Erythroblast (primary cell): Measurements from ENCODE around the gene PTH1R.

ENCODE experiments used
- GATA1 ChIP-seq: IDR thresholded peaks from 2 replicates; pipeline ENCODE4 v1.6.1; 2011; ENCODE audit warnings: low read depth, mild to moderate bottlenecking, control low read depth, low read length, moderate library complexity
- POLR2A ChIP-seq: IDR thresholded peaks from 2 replicates; pipeline ENCODE4 v1.6.1; 2011; ENCODE audit warnings: mild to moderate bottlenecking, low read length

- TF ChIP-seq POLR2A = no peak
- no peak for TF ChIP-seq GATA1
Observed at GRCh38 chr3:46829699-46830208, 47.8 kb upstream of the PTH1R start.
